OCI-LY3 (cell line): ENCODE results near the gene IGIP.

Experiments
- H2AFZ ChIP-seq: fragments of 200-600, 300-600 bp; shearing (Covaris generic); 2 replicates; pipeline ENCODE4 v1.6.0; 2014; ENCODE audit warnings: antibody characterized with exemption, low read depth, low read length
- H3K27ac ChIP-seq: fragments of 200-600, 300-600 bp; sonication (generic); 2 replicates; pipeline ENCODE4 v1.5.1; 2014; ENCODE audit warnings: mild to moderate bottlenecking, low read length, moderate library complexity, mixed read lengths
- H3K27me3 ChIP-seq: fragments of 200-600, 300-600 bp; sonication (generic); 2 replicates; pipeline ENCODE4 v1.6.1; 2014; ENCODE audit warnings: low read depth, low read length, mixed read lengths
- H3K36me3 ChIP-seq: fragments of 200-600, 300-600 bp; sonication (generic); replicated peaks from 2 replicates; pipeline ENCODE3; 2014; ENCODE audit warnings: low read depth, low read length, mixed read lengths
- H3K4me1 ChIP-seq: fragments of 300-600, 200-600 bp; sonication (generic); 2 replicates; pipeline ENCODE4 v1.6.1; 2014; ENCODE audit warnings: low read length, mixed read lengths
- H3K4me2 ChIP-seq: fragments of 200-600, 300-600 bp; sonication (generic); 2 replicates; pipeline ENCODE4 v1.6.1; 2014; ENCODE audit warnings: low read length, mixed read lengths
- H3K4me3 ChIP-seq: fragments of 300-600, 200-600 bp; sonication (generic); 2 replicates; pipeline ENCODE4 v1.5.1; 2014; ENCODE audit warnings: antibody characterized with exemption, mild to moderate bottlenecking, low read length, moderate library complexity
- H3K79me2 ChIP-seq: fragments of 300-600, 200-600 bp; shearing (Covaris generic); 2 replicates; pipeline ENCODE4 v1.6.1; 2014; ENCODE audit warnings: mild to moderate bottlenecking, low read length, mixed read lengths
- H3K9ac ChIP-seq: fragments of 300-600, 200-600 bp; shearing (Covaris generic); 2 replicates; pipeline ENCODE4 v1.6.0; 2014; ENCODE audit warnings: mild to moderate bottlenecking, low read length, moderate library complexity
- H3K9me3 ChIP-seq: fragments of 200-600, 300-600 bp; shearing (Covaris generic); 2 replicates; pipeline ENCODE4 v1.6.1; 2014; ENCODE audit warnings: low read length, mixed read lengths; ENCODE audit not compliant: insufficient read depth
- H4K20me1 ChIP-seq: fragments of 200-600, 300-600 bp; sonication (generic); 2 replicates; pipeline ENCODE4 v1.6.1; 2016; ENCODE audit warnings: low read length, mixed read lengths; ENCODE audit not compliant: insufficient read depth
- EZH2phosphoT487 ChIP-seq: fragments of 200-600 bp; shearing (Covaris generic); IDR thresholded peaks from 2 replicates; pipeline ENCODE4 v1.6.1; 2018; ENCODE audit warnings: antibody characterized with exemption, mixed run types, low read depth
- TF ChIP-seq, protein P1 (sequence below): fragments of 200-600, 300-600 bp; sonication (generic); IDR thresholded peaks from 2 replicates; pipeline ENCODE4 v1.5.1; 2014; ENCODE audit warnings: antibody characterized with exemption, low read length, low read depth

IGIP gene

DNA sequence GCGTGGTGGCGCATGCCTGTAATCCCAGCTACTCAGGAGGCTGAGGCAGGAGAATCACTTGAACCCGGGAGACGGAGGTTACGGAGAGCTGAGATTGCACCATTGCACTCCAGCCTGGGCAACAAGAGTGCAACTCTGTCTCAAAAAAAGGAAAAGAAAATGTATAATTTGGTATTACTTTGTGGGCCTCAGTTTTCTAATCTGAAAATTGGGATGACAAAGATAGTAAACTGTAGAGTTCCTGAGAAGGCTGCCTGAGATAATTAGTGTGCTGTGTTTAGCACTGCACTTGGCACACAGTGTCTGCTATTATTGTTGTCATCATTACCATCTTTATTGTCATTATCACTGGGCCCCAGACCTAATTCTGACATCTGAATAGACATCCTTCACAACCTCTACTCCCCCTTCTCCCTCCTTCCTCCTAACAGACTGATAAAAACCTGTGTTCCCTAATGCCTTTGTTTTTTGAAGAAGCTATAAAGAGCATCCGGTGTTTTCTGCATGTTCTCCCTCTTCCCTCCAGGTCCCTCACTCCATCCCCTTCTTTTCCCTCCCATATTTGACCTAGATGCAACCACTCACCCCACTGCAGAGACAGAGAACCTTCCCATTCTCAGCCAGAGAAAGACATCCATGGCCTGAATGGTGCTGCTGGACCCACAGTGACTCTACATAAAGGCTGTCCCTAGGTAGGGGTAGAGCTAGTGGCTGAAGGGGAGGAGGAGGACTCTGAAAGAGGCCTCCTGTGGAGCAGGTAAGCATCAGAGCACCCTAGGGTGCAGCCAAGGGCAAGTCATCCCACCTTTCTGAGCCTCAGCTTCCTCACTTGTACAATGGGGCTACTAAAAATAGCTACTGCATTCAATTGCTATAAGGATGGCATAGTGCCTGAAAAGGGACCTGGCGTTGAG is 33.5 kb downstream of the IGIP start:
- Histone ChIP-seq H4K20me1 (no peaks in the 10 kb centered on the region), H3K4me2 (no peak overlapping the region), H2AFZ (no peak overlapping the region), H3K9me3 (no peaks in the 10 kb centered on the region), H3K27ac (no peak overlapping the region), H3K4me3 (no peak overlapping the region), H3K36me3 (no peaks in the 10 kb centered on the region), H3K27me3 (no peaks in the 10 kb centered on the region), H3K9ac (no peak overlapping the region), H3K4me1 (peaks cover 5% of the 10 kb centered on the region), H3K79me2 (no peaks in the 10 kb centered on the region)
- TF ChIP-seq, protein P1, sequence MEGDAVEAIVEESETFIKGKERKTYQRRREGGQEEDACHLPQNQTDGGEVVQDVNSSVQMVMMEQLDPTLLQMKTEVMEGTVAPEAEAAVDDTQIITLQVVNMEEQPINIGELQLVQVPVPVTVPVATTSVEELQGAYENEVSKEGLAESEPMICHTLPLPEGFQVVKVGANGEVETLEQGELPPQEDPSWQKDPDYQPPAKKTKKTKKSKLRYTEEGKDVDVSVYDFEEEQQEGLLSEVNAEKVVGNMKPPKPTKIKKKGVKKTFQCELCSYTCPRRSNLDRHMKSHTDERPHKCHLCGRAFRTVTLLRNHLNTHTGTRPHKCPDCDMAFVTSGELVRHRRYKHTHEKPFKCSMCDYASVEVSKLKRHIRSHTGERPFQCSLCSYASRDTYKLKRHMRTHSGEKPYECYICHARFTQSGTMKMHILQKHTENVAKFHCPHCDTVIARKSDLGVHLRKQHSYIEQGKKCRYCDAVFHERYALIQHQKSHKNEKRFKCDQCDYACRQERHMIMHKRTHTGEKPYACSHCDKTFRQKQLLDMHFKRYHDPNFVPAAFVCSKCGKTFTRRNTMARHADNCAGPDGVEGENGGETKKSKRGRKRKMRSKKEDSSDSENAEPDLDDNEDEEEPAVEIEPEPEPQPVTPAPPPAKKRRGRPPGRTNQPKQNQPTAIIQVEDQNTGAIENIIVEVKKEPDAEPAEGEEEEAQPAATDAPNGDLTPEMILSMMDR, result no peak
- TF ChIP-seq EZH2phosphoT487, result no peak

DNA sequence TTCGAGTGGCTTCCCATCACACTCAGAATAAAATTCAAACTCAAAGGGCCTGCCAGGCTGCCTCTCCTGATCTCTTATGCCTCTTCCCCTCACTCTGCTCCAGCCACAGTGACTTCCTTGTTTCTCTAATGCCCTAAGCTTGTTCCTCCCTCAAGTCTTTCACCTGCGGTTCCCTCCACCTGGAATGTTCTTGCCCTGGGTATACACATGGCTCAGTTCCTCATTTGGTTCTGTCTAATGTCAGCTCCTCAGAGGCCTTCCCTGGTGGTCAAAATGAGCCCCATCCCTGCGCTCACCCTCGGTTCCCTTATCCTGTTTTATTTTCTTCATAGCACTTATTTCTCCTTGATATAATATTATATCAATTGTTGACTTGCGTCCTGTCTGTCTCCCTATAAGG is 36.5 kb downstream of the IGIP start:
- Histone ChIP-seq H3K9ac (no peak overlapping the region), H3K9me3 (no peaks in the 10 kb centered on the region), H3K4me2 (no peak overlapping the region), H3K79me2 (no peaks in the 10 kb centered on the region), H3K27ac (no peak overlapping the region), H3K4me3 (no peak overlapping the region), H4K20me1 (no peaks in the 10 kb centered on the region), H2AFZ (no peak overlapping the region), H3K36me3 (no peaks in the 10 kb centered on the region), H3K27me3 (no peaks in the 10 kb centered on the region), H3K4me1 (peaks cover 8% of the 10 kb centered on the region)
- no peak for TF ChIP-seq EZH2phosphoT487
- TF ChIP-seq, protein P1, result no peak

DNA sequence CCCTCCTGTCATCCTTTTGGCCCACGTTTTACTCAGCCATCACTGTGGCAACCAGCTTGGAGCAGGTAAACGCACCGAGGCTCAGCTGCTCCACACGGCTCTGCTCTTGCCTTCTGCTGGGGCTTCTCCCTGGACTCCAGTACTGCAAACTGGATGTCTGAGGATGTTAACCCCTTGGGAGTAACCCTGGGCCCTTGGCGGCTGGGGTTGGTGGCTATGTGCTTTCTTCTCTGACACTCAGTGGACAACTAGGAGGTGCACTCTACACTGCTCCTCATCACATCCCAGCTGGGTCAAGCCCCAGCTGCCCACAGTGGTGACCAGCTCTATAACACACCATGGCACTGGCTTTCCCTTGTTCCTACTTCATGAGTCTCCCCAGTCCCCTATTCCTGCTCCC is 37.0 kb downstream of the IGIP start:
- no peaks in the 10 kb centered on the region for H4K20me1 ChIP-seq
- H3K27me3 ChIP-seq, result no peaks in the 10 kb centered on the region
- no peaks in the 10 kb centered on the region for H3K36me3 ChIP-seq
- H2AFZ ChIP-seq, result no peak overlapping the region
- H3K9me3 ChIP-seq, result no peaks in the 10 kb centered on the region
- TF ChIP-seq EZH2phosphoT487, result no peak
- TF ChIP-seq, protein P1, result no peak
- no peaks in the 10 kb centered on the region for H3K79me2 ChIP-seq
- H3K9ac ChIP-seq, result no peak overlapping the region
- H3K4me1 ChIP-seq, result peaks cover 10% of the 10 kb centered on the region
- H3K4me3 ChIP-seq, result no peak overlapping the region
- no peak overlapping the region for H3K4me2 ChIP-seq
- H3K27ac ChIP-seq, result no peak overlapping the region

DNA sequence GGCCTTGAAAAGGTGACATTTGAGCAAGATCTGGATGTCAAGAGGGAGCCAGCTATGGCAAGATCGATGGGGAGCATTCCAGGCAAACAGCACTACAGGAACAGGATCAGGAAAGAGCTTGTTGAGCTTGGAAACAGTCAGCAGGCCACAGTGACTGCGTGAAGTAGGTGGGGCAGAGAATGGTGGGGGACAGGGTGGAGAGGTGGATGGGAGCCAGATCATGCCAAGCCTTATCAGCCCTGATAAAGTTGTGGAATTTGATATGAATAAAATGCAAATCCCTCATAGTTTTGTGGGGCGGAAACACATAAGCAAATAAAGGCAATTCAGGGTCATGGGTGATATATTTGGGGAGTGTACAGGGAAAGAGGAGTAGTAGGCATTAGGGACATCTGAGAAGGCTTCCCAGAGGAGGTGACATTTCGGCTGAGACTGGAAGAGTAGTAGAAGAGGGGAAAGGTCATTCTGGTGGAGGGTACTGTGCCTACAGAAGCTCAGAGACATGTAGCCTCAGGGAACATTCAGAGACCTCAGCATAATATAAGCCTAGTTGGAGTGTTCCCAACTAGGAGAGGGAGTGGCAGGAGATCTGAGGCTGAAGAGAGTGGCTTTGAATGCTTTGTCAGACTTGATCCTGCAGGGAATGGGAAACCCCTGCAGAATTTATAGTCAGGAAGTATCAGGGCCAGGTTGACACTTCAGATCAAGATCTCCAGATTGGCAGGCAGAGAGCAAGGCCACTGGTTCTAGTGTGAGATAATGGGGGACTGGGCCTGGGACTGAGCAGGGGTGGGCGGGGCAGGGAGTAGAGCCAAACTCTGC is 39.6 kb downstream of the IGIP start:
- no peak overlapping the region for H2AFZ ChIP-seq
- no peaks in the 10 kb centered on the region for H4K20me1 ChIP-seq

More for the DNA sequence above, 39.6 kb downstream of the IGIP start:
- H3K9me3 ChIP-seq, result no peaks in the 10 kb centered on the region
- H3K9ac ChIP-seq, result no peak overlapping the region
- H3K79me2 ChIP-seq, result no peaks in the 10 kb centered on the region
- H3K4me2 ChIP-seq, result no peak overlapping the region
- TF ChIP-seq, protein P1, result no peak
- no peak for TF ChIP-seq EZH2phosphoT487
- H3K4me3 ChIP-seq, result no peak overlapping the region
- no peaks in the 10 kb centered on the region for H3K27me3 ChIP-seq
- no peak overlapping the region for H3K27ac ChIP-seq
- peaks cover 10% of the 10 kb centered on the region for H3K4me1 ChIP-seq
- no peaks in the 10 kb centered on the region for H3K36me3 ChIP-seq
